Mesodermal cell (in vitro differentiated cells): ENCODE measurements around the gene MILR1.

ENCODE experiments used
- H3K27ac ChIP-seq: 2 replicates; pipeline ENCODE4 v1.7.0; 2013; ENCODE audit warnings: mild to moderate bottlenecking, low read depth, low read length, moderate library complexity; ENCODE audit not compliant: severe bottlenecking
- H3K36me3 ChIP-seq: 2 replicates; pipeline ENCODE4 v1.7.1; 2013; ENCODE audit warnings: mild to moderate bottlenecking, low read length, moderate library complexity; ENCODE audit not compliant: control insufficient read depth, insufficient read depth
- H3K4me1 ChIP-seq: one replicate; pipeline ENCODE4 v1.7.1; 2013; ENCODE audit warnings: mild to moderate bottlenecking, low read length; ENCODE audit not compliant: insufficient read depth, control insufficient read depth, poor library complexity, severe bottlenecking
- H3K4me3 ChIP-seq: 2 replicates; pipeline ENCODE4 v1.7.0; 2013; ENCODE audit warnings: low read length, control low read depth, mild to moderate bottlenecking; ENCODE audit not compliant: insufficient read depth, poor library complexity, severe bottlenecking; ENCODE audit errors: extremely low read depth
- H3K9me3 ChIP-seq: 2 replicates; pipeline ENCODE4 v1.7.1; 2013; ENCODE audit warnings: mild to moderate bottlenecking, low read length, moderate library complexity; ENCODE audit not compliant: control insufficient read depth
- WGBS, 2 experiments: methylation state at CpG; one replicate each; pipeline ENCODE4 v1.1.5; 2013; ENCODE audit warnings: missing lambda C conversion rate in 2 of 2; ENCODE audit not compliant: insufficient coverage in 2 of 2; 5-methylcytosine and 5-hydroxymethylcytosine counted together

Gene MILR1

DNA sequence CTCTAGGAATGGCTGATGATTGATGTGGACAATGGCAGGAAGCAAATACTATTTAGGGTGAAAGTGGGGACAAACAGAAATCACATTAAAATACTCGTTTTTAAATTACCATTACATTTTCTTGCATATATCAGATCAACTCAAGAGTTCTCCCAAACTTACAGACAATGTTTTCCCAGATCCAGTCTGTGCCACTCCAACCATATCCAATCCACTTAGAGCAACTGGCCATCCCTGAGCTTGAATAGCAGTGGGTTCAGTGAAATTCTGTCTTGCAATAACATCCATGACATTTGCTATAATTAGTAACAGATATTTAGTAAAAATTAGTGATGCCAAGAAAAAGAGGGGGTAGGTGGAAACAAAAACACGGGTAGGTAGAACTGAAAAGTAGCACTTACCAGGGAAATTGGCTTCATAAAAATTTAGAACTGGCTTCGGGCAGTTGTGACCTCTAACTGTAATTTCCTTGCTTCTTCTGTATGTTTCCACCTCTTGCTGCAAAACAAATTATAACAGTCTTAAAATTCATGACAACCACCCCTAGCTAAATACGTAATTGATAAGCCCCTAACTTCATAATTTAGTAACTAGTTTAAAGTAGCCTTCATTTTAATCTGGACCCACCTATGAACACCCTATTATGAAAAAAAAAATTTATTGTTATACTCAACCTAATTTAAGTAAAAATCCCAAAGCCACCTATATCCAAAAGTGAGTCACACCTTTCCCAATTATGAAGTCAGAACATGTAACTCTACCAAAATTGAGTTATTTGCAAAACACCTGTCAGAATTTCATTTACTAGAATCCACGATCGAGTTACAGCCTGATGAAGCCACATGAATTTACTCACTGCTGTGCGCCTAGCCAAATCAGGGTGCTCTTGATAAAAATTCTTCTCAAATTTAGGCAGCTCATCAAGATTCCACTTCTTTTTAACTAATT, 55.2 kb downstream of the MILR1 start:
- Histone ChIP-seq H3K4me1 (peaks cover 36% of the 10 kb centered on the region), H3K36me3 (peaks cover 64% of the 10 kb centered on the region)

DNA sequence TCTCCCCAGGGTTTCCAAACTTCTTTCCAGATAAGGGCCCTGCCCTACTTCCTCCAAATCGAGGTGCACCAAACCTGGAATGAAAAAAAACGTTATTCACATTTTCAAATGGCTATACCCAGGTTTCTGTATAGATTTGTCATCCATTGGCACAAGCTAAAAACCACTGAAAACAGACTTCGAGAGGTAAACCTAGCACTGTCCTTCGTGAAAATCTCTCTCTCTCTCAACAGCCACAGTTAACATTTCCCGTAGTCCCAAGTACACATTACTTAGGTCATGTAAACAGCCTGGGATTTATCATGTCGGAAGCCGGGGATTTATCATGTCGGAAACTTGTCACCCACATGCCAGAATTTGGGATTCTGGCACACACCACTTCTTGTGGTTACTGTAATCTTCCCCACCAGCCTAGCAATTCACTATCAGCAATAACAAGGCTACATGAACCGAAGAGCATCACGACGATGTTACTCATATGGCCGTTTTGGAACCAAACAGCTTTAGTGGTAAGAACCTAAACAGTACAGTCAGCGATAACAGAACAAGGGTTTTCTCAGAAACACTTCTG, 55.9 kb downstream of the MILR1 start:
- peaks cover 63% of the 10 kb centered on the region for H3K36me3 ChIP-seq
- peaks cover 38% of the 10 kb centered on the region for H3K4me1 ChIP-seq
- H3K27ac ChIP-seq = peak overlapping the region; percentile 98
- H3K9me3 ChIP-seq = no peaks in the 10 kb centered on the region
- whole genome bisulfite sequencing, 2 experiments = 3% methylated on average over 12 to 13 of the region's 13 CpGs
- H3K4me3 ChIP-seq = peak overlapping the region; percentile 98

More for the DNA sequence above, 55.2 kb downstream of the MILR1 start:
- peak overlapping the region; percentile 98 for H3K4me3 ChIP-seq
- peak overlapping the region; percentile 98 for H3K27ac ChIP-seq
- H3K9me3 ChIP-seq = no peaks in the 10 kb centered on the region
- 73 to 83% methylated on average over 6 of the region's 7 CpGs for WGBS, 2 experiments

DNA sequence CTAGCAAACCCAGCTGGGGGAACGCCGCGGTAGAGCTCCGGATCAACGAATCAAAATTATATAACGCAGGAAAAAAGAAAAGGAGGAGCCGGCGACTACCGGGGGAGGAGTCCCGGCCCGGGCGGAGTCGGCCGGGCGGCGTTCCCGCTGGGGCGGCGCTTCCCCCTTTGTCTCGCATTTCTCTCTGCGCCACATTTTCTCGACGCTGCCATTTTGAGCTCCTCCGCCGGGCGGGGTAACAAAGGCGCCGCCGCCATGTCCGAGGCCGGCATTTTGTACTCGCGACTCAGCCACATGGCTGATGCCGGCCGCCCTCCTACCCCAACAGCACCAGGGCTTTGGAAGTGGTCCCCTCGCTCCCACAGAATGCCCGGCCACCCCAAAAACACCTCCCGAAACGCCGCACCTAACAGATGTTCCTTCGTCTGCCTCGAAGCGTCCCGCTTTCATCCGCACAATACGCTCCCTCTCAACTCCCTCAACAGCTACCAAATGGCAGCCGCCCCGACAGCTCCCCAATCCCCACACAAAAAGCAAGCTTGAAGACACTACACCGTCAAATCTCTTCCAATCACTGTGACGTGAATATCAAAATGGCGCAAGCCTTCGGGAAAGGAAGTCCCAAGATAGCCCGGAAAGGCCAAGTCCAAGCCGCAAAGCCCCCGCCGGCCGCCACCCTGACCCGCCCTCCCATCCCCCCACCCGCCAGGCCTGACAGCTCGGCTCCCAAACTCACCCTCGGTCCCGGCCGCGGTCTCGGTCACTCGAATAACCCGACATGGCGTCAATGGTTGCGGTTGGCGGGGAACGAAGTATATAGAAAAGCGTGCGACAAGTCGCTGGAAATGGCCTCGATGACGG, 56.7 kb downstream of the MILR1 start:
- Histone ChIP-seq H3K36me3 (peaks cover 63% of the 10 kb centered on the region), H3K9me3 (no peaks in the 10 kb centered on the region), H3K4me3 (peak overlapping the region; percentile 98), H3K27ac (peak overlapping the region; percentile 98), H3K4me1 (peaks cover 35% of the 10 kb centered on the region)
- 0% methylated on average over 54 to 66 of the region's 76 CpGs for WGBS, 2 experiments

DNA sequence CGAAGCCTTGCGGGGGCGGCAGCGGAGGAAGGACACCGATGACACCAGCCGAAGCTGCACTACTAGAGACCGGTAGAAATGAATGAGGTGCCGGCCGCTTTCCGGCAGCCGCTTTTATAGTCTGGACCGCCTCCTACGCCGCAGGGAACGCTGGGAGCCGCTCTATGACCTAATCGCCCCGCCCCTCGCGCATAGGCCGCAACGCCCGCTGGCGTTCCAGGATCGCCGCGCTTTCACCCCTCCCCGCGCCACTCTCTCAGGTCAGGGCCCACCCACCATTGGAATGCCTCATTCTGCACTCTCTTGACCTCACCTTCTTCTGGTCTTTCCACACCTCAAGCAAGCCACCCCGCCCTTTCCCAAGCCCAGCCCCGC, 57.3 kb downstream of the MILR1 start, which contains the start of gene DDX5:
DDX5 (minus strand) TSS at position 89 of the 375 bp plus-strand sequence. CDS start 170 bp downstream, outside the sequence.
- Histone ChIP-seq H3K4me3 (peak within 1 kb of the TSS; percentile 98), H3K27ac (peak within 1 kb of the TSS; percentile 98), H3K36me3 (peaks cover 62% of the 10 kb centered on the region), H3K9me3 (no peaks in the 10 kb centered on the region), H3K4me1 (peaks cover 29% of the 10 kb centered on the region)
- 0 to 1% methylated on average over 25 to 29 of the region's 31 CpGs for WGBS, 2 experiments

DNA sequence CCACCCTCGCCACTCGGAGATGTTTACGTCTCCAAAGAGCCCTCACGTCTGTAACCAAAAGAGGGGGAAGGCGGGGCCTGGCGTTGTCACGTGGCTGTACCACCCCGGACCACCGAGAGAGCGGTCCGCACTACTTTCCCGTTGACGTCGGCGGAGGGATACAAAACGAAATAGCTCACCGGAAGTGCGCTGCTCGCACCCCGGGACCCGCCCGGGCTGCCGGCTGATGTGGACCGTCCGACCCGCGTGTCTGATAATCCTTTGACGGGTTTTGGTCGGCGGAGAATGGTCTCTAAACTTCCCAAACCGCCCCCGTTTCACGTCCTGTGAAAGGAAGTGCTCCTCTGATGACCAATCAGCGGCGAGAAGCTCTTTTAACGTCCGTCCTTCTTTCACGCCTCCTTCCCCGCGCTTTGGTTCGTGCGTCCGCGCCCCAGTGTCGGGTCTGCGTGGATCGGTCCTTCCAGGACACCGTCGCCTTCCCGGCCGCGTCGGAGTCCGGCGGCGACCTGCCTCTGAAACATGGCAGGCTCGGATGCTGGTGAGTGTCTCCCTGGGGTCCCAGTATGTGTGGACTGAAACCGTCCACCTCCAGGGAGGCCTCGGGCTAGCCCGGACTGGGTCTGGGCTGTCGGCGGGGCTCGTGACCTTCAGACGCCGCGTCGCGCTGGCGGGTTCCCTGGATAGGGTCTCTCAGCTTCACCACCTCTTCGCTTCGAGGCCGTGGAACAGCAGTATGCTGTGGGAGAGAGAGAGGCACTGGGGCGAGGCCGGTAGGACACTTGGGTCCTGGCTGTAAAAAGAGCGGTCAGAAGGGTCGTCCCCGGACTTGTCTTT, 57.9 kb downstream of the MILR1 start, which contains the start of gene CEP95:
CEP95 (plus strand) TSS at position 402 of the 837 bp plus-strand sequence; CDS start at position 523, 121 bp downstream.
- 0 to 1% methylated on average over 73 to 74 of the region's 77 CpGs for WGBS, 2 experiments

DNA sequence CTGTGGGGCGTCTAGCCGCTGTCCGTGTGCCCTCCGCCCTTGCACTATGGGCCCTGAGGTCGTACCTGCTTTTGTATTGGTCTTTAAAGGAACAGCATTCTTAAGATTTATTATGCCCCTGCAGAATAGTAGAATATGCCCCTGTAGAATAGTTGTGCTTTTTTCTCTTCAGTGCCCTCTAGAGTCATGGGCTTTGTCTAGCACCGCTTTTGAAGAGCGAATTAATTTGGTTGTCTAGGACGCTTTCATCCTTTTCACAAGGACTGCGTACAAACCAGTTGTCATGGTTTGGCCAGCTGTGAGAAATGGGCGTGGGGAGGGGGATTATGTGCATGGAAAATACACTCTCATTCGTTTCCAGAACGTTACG, 58.5 kb downstream of the MILR1 start:
- Histone ChIP-seq H3K27ac (peak overlapping the region; percentile 98), H3K4me1 (peaks cover 18% of the 10 kb centered on the region), H3K36me3 (peaks cover 60% of the 10 kb centered on the region), H3K9me3 (no peaks in the 10 kb centered on the region), H3K4me3 (peak overlapping the region; percentile 98)
- WGBS, 2 experiments = 0% methylated on average over 5 to 6 of the region's 13 CpGs

More for the DNA sequence above, 57.9 kb downstream of the MILR1 start, which contains the start of gene CEP95:
- H3K36me3 ChIP-seq = peaks cover 62% of the 10 kb centered on the region
- no peaks in the 10 kb centered on the region for H3K9me3 ChIP-seq
- H3K4me3 ChIP-seq = peak within 1 kb of the TSS; percentile 98
- peak within 1 kb of the TSS; percentile 98 for H3K27ac ChIP-seq
- peaks cover 23% of the 10 kb centered on the region for H3K4me1 ChIP-seq

DNA sequence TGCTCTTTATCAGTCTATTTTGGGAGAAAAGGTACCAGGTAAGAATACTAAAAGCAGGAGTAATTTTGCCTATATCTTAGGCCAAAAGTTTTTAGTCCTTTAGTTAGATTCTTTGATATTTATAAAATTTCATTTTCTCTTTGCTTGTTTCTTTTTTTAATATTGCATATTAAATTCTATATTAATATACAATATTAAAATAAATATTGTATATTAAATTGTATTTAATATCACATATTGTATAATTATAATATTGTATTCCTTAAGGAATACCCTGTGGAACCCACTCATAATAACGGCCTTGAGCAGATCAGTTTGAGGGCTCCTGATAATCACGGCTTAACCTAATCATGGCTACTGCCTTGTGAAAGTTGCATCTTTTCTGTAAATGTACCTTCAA, 59.8 kb downstream of the MILR1 start:
- WGBS, 2 experiments = 96 to 100% methylated on average over 2 of the region's 2 CpGs
- Histone ChIP-seq H3K36me3 (peaks cover 59% of the 10 kb centered on the region), H3K4me1 (peaks cover 6% of the 10 kb centered on the region), H3K4me3 (peak overlapping the region; percentile 98), H3K27ac (no peak overlapping the region), H3K9me3 (no peaks in the 10 kb centered on the region)

DNA sequence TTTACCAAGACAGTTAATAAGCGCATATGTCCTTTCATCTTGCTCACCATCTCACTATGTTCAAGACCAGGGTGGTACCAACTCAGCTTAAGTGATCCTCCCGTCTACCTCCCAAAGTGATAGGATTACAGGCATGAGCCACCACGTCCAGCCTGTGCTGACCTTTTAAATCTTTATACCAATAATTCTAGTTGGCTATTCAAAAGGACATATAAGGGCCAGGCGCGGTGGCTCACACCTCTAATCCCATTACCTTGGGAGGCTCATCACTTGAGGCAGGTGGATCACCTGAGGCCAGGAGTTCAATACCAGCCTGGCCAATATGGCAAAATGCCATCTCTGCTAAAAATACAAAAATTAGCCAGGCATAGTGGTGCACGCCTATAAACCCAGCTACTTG, 60.3 kb downstream of the MILR1 start:
- Histone ChIP-seq H3K9me3 (no peaks in the 10 kb centered on the region), H3K36me3 (peaks cover 57% of the 10 kb centered on the region), H3K4me1 (peaks cover 4% of the 10 kb centered on the region), H3K27ac (no peak overlapping the region), H3K4me3 (no peak overlapping the region)
- 97 to 100% methylated on average over 4 to 6 of the region's 6 CpGs for WGBS, 2 experiments

DNA sequence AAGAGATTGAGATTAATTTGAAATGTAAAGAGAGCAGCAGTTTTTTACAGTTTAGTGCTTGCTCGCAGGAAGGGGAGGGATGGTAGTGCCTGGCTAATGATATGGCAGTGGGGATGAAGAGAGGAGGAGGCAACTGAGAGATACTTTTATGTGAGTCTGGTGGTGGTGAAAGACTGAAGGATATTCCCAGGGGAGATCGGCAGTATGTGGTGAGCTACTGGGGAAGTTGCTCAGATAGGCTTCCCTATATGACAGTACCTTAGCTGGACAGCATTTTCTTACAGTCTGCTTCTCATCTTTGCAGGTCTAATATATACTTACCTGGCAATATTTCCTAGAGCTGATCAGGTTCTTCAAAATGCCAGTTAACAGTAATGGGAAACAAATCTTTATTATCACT, 66.5 kb downstream of the MILR1 start:
- H3K27ac ChIP-seq = no peak overlapping the region
- H3K36me3 ChIP-seq = peaks cover 93% of the 10 kb centered on the region
- no peak overlapping the region for H3K4me3 ChIP-seq
- H3K4me1 ChIP-seq = no peaks in the 10 kb centered on the region
- WGBS, 2 experiments = 100% methylated on average over 1 to 2 of the region's 2 CpGs
- H3K9me3 ChIP-seq = no peaks in the 10 kb centered on the region
